Trophoblast cell (in vitro differentiated cells and primary cell): ENCODE measurements around the gene MAN1C1.

Source experiments
- DNase-seq, 2 donors: peaks; one replicate each; pipeline ENCODE4 v3.0.0-alpha.2; 2016
- H2AFZ ChIP-seq: 2 replicates; pipeline ENCODE4 v1.6.1; 2013; ENCODE audit warnings: low read length, moderate library complexity, mild to moderate bottlenecking; ENCODE audit not compliant: insufficient read depth, poor library complexity
- H2AK5ac ChIP-seq: 2 replicates; pipeline ENCODE4 v1.6.1; 2013; ENCODE audit warnings: mild to moderate bottlenecking, low read length
- H2BK120ac ChIP-seq: 2 replicates; pipeline ENCODE4 v1.6.1; 2013; ENCODE audit warnings: low read length, mild to moderate bottlenecking, moderate library complexity; ENCODE audit not compliant: insufficient read depth, poor library complexity
- H2BK12ac ChIP-seq: 2 replicates; pipeline ENCODE4 v1.6.1; 2013; ENCODE audit warnings: mild to moderate bottlenecking, low read length, moderate library complexity
- H2BK5ac ChIP-seq: 2 replicates; pipeline ENCODE4 v1.6.1; 2013; ENCODE audit warnings: low read length, low read depth, moderate library complexity, mild to moderate bottlenecking; ENCODE audit not compliant: poor library complexity
- H3K14ac ChIP-seq: 2 replicates; pipeline ENCODE4 v1.6.1; 2013; ENCODE audit warnings: mild to moderate bottlenecking, low read length
- H3K18ac ChIP-seq: 2 replicates; pipeline ENCODE4 v1.6.1; 2013; ENCODE audit warnings: mild to moderate bottlenecking, low read length
- H3K23ac ChIP-seq: 2 replicates; pipeline ENCODE4 v1.6.1; 2013; ENCODE audit warnings: low read length
- H3K27ac ChIP-seq: 2 replicates; pipeline ENCODE4 v1.5.1; 2013; ENCODE audit warnings: low read depth, mild to moderate bottlenecking, inconsistent platforms, low read length, moderate library complexity
- H3K27me3 ChIP-seq: 2 replicates; pipeline ENCODE4 v1.6.1; 2013; ENCODE audit warnings: inconsistent platforms, mild to moderate bottlenecking, low read length, moderate library complexity; ENCODE audit not compliant: insufficient read depth
- H3K36me3 ChIP-seq, 2 experiments: 1 replicate in 1 of 2; 2 replicates in 1 of 2; pipeline ENCODE4 v1.6.1; 2013; ENCODE audit warnings: low read length in 2 of 2, mild to moderate bottlenecking in 2 of 2, moderate library complexity in 1 of 2; ENCODE audit not compliant: insufficient read depth in 2 of 2, control insufficient read depth in 1 of 2
- H3K4ac ChIP-seq: 2 replicates; pipeline ENCODE4 v1.6.1; 2013; ENCODE audit warnings: low read depth, mild to moderate bottlenecking, low read length, moderate library complexity
- H3K4me1 ChIP-seq, 2 experiments: 1 replicate in 1 of 2; 2 replicates in 1 of 2; pipeline ENCODE4 v1.6.1; 2013; ENCODE audit warnings: low read length in 2 of 2, mild to moderate bottlenecking in 2 of 2, moderate library complexity in 1 of 2; ENCODE audit not compliant: insufficient read depth in 2 of 2, control insufficient read depth in 1 of 2
- H3K4me2 ChIP-seq: 2 replicates; pipeline ENCODE4 v1.6.1; 2013; ENCODE audit warnings: inconsistent platforms, mild to moderate bottlenecking, low read length, moderate library complexity
- H3K4me3 ChIP-seq: 2 replicates; pipeline ENCODE4 v1.5.1; 2013; ENCODE audit warnings: mild to moderate bottlenecking, low read depth, low read length, inconsistent platforms
- H3K79me1 ChIP-seq: one replicate; pipeline ENCODE4 v1.6.1; 2013; ENCODE audit warnings: low read length
- H3K79me2 ChIP-seq: 2 replicates; pipeline ENCODE4 v1.6.1; 2013; ENCODE audit warnings: low read length, mild to moderate bottlenecking; ENCODE audit not compliant: control insufficient read depth, insufficient read depth, poor library complexity
- H3K9ac ChIP-seq: 2 replicates; pipeline ENCODE4 v1.6.1; 2013; ENCODE audit warnings: mild to moderate bottlenecking, low read length
- H3K9me3 ChIP-seq: 2 replicates; pipeline ENCODE4 v1.6.1; 2013; ENCODE audit warnings: low read depth, mild to moderate bottlenecking, control low read depth, inconsistent platforms, low read length; ENCODE audit not compliant: insufficient read depth
- H4K12ac ChIP-seq: 2 replicates; pipeline ENCODE4 v1.6.1; 2013; ENCODE audit warnings: low read depth, mild to moderate bottlenecking, low read length, moderate library complexity
- H4K8ac ChIP-seq: 2 replicates; pipeline ENCODE4 v1.6.1; 2013; ENCODE audit warnings: low read depth, mild to moderate bottlenecking, low read length, moderate library complexity
- H4K91ac ChIP-seq: one replicate; pipeline ENCODE4 v1.6.1; 2013; ENCODE audit warnings: low read depth, mild to moderate bottlenecking, low read length, moderate library complexity
- WGBS: extraction: QIAGEN DNeasy Blood & Tissue Kit; methylation state at CpG from one replicate; pipeline ENCODE4 v1.1.7; 2013; ENCODE audit warnings: missing lambda C conversion rate; ENCODE audit not compliant: insufficient read length, insufficient coverage; ENCODE audit errors: extremely low coverage; 5-methylcytosine and 5-hydroxymethylcytosine counted together

Gene MAN1C1

DNA sequence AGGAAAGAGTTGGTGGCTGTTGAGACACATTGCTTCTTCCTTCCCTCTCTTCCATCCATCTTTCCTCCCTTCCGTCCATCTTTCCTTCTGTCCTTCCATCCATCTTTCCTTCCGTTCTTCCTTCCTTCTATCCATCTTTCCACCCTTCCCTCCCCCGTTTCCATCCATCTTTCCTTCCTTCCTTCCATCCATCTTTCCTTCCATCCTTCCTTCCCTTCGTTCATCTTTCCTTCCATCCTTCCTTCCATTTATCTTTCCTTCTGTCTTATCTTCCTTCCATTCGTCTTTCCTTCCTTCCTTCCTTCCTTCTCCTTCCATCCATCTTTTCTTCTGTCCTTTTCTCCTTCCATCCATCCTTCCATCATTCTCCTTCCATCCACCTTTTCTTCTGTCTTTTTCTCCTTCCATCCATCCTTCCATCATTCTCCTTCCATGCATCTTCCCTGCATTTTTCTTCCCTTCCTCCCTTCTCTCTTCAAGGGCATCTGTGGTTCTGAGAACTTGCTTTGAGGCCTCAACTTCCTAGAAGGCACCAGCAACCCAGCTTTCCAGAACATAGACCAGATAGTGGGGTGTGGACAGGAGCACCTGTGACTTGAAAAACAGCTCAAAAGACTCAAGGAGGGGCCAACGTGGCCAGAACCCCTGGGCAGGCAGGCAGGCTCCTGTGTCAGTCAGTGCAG, 134.5 kb downstream of the MAN1C1 start:
- no peak for DNase-seq
- Histone ChIP-seq H3K27me3 (no peaks in the 10 kb centered on the region), H3K4me1 (no peaks in the 10 kb centered on the region), H2BK120ac (no peak overlapping the region), H4K12ac (no peak overlapping the region), H2BK12ac (no peak overlapping the region), H3K14ac (no peak overlapping the region), H3K4ac (no peak overlapping the region), H2AK5ac (no peak overlapping the region), H3K23ac (no peak overlapping the region), H3K18ac (no peak overlapping the region), H3K27ac (no peak overlapping the region), H2BK5ac (no peak overlapping the region), H3K79me1 (no peaks in the 10 kb centered on the region), H3K9ac (no peak overlapping the region), H3K36me3 (no peaks in the 10 kb centered on the region), H2AFZ (no peak overlapping the region), H3K4me3 (no peak overlapping the region), H4K91ac (no peak overlapping the region), H4K8ac (no peak overlapping the region), H3K9me3 (no peaks in the 10 kb centered on the region), H3K4me2 (no peak overlapping the region), H3K79me2 (no peaks in the 10 kb centered on the region)
- WGBS = 97% methylated on average over 5 of the region's 6 CpGs

- H3K27me3 ChIP-seq = no peaks in the 10 kb centered on the region
- H2BK12ac ChIP-seq = no peak overlapping the region
- H2AK5ac ChIP-seq = no peak overlapping the region
- no peak overlapping the region for H3K27ac ChIP-seq
- no CpG with 5 or more reads among the region's 17 CpGs for WGBS
- no peak overlapping the region for H3K4me2 ChIP-seq
- no peak overlapping the region for H2AFZ ChIP-seq
- H3K4me1 ChIP-seq = no peaks in the 10 kb centered on the region
- no peak overlapping the region for H3K18ac ChIP-seq
- no peaks in the 10 kb centered on the region for H3K9me3 ChIP-seq
- no peak overlapping the region for H2BK120ac ChIP-seq
- H4K12ac ChIP-seq = no peak overlapping the region
- H4K91ac ChIP-seq = no peak overlapping the region
- H3K79me2 ChIP-seq = no peaks in the 10 kb centered on the region
- no peak for DNase-seq
- no peak overlapping the region for H3K4me3 ChIP-seq
- H2BK5ac ChIP-seq = no peak overlapping the region
- no peak overlapping the region for H3K14ac ChIP-seq
- no peak overlapping the region for H3K23ac ChIP-seq
- H3K79me1 ChIP-seq = no peaks in the 10 kb centered on the region
- H3K9ac ChIP-seq = no peak overlapping the region
- no peak overlapping the region for H4K8ac ChIP-seq
- no peaks in the 10 kb centered on the region for H3K36me3 ChIP-seq
- H3K4ac ChIP-seq = no peak overlapping the region
Measured at GRCh38 chr1:25754470-25755181, 138.0 kb downstream of the MAN1C1 start.

- Histone ChIP-seq H3K79me1 (no peaks in the 10 kb centered on the region), H4K8ac (no peak overlapping the region), H2BK12ac (no peak overlapping the region), H3K4me3 (no peak overlapping the region), H3K79me2 (no peaks in the 10 kb centered on the region), H2BK5ac (no peak overlapping the region), H2AK5ac (no peak overlapping the region), H2BK120ac (no peak overlapping the region), H3K14ac (no peak overlapping the region), H3K4me1 (no peaks in the 10 kb centered on the region), H4K12ac (no peak overlapping the region), H3K9ac (no peak overlapping the region), H3K27ac (no peak overlapping the region), H3K36me3 (no peaks in the 10 kb centered on the region), H3K27me3 (no peaks in the 10 kb centered on the region), H3K4me2 (no peak overlapping the region), H3K23ac (no peak overlapping the region), H3K4ac (no peak overlapping the region), H2AFZ (no peak overlapping the region), H3K9me3 (no peaks in the 10 kb centered on the region), H3K18ac (no peak overlapping the region), H4K91ac (no peak overlapping the region)
- no CpG with 5 or more reads among the region's 7 CpGs for whole genome bisulfite sequencing
- no peak for DNase-seq
Measured at GRCh38 chr1:25755475-25756125, 139.0 kb downstream of the MAN1C1 start.

DNA sequence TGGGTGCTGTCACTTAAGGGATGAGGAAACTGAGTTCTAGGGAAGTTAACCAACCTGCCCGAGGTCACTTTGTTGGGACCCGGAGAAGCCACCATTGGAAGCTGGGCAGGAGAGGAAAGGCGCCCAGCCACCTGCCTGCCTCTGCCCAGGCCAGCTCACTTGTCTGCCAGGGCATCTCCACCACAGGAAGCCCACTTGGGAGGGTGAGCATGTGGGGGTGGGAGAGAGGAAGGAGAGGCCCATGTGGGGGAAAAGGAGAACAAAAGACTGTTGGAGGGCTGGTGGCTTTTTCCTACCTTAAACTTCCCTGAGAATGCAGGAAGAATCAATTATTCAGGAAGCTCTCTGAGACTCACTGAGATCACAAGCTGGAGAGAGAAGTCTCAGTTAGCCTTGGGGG, 139.6 kb downstream of the MAN1C1 start:
- Histone ChIP-seq H4K8ac (no peak overlapping the region), H3K14ac (no peak overlapping the region), H2BK5ac (no peak overlapping the region), H2BK12ac (no peak overlapping the region), H3K9me3 (no peaks in the 10 kb centered on the region), H3K79me2 (no peaks in the 10 kb centered on the region), H3K4me3 (no peak overlapping the region), H4K12ac (no peak overlapping the region), H3K4me2 (no peak overlapping the region), H3K4ac (no peak overlapping the region), H3K27me3 (no peaks in the 10 kb centered on the region), H3K23ac (no peak overlapping the region), H3K27ac (no peak overlapping the region), H3K4me1 (no peaks in the 10 kb centered on the region), H3K36me3 (no peaks in the 10 kb centered on the region), H4K91ac (no peak overlapping the region), H3K18ac (no peak overlapping the region), H2AFZ (no peak overlapping the region), H3K79me1 (no peaks in the 10 kb centered on the region), H2AK5ac (no peak overlapping the region), H2BK120ac (no peak overlapping the region), H3K9ac (no peak overlapping the region)
- no peak for DNase-seq
- no CpG with 5 or more reads among the region's 3 CpGs for WGBS
